TTC549 (cell line): ENCODE data around the gene FAM174B.

ENCODE experiments used
- FAIRE-seq: peaks from 2 replicates; lab custom pipeline; 2012; peaks lifted over from hg19 to GRCh38; lab: Jason Lieb, UNC

FAM174B gene

DNA sequence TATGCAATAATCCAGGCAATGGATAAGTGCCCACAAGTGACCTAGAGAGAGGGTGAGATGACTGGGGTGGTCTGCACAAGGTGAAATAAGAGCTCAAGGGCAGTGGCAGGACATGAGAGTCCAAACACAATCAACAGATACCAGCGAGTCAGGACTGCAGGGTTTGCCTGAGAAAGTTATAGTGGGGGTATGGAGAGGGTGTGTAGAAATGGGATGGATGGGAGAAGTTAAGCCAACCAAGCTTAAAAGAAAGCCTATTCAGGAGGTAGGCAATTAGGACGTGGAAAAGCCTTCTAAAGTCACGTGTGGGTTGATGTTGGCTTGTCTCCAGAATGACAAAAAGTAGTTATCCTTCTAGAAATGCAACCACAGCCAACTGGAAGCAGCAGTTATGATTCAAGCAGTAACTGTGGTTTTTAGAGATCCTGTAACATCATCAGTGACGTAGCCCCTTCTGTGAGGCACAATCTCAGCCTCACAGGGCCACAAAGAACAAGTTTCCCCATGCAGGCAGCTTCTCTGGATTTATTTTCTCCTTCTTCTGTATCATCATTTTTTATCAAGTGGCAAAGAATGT lies 56.1 kb downstream of the FAM174B start:
- no peak for FAIRE-seq

DNA sequence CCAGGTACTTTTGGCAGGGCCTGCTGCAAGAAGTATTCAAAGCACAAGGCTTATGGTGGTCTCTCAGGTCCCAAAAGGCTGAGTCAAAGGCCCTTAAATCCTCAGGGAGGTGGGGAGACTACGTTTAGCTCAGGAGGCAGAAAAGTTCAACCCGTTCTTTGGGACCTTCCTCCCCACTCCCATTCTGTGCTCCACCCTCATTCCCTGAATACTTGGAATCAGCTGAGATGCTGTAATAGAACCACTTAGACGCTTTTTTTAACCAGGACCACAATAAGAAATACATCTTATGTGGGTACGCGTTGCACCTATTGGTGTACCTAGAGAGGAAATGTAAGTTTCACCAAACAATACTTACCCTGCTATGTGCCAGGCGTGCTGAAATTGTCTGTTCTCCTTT lies 58.0 kb downstream of the FAM174B start:
- FAIRE-seq, result no peak

DNA sequence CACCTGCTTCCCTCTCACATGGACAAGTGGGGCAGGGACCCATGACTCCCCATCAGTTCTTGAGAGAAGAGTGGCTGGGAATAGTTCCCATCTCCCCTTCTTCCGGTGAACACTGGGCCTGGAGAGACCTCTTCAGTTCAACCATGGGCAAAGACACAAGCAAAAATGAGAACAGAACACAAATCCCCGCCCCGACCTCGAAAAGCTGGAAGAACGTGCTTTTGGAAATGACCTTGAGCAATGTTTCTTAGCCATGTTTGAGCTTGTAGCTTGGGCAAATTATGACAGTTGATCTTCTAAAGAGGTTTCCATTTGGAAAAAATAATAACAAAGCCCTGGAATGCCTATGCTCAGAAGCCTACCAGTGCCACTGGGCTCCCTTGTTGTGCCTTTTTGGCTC lies 59.0 kb downstream of the FAM174B start:
- FAIRE-seq, result no peak

DNA sequence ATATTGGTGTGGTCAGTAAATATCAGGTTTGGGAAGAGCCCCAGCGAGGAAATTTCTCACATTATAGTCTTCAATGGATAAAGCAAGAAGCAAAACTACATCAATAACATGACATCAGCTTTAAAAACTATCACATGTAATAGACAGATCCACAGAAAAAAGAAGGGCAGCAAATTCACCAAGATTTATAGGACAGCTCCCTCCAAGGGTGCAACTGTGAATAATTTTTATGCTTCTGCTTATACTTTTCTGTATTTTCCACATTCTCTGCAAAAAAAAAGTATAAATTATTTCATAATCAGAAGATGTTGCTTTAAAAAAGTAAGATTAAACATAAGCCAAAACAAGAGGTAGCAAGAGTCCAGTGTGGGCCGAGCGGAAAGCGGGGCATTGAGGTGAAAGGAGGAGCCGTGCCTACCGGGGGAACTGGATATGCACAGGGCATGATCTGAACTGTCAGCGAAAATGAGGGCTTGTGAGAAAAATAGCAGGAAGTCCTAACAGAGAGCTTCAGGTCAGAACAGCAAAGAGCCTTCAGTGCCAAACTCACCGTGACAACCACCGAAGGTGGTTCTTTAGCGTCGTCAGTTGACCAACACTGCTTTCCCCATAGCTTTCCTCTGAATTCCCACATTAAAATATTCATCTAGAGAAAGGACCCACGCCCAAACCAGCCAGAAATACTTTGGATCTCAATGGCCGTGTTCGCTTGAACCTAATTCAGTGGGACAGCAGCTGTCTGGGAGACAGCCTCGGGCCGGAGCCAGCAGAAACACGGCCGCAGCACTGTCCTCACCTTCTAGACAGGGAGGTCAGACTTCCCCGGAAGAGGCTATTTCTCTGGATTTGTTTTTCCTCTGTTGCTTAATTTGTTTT lies 59.8 kb downstream of the FAM174B start:
- FAIRE-seq, result no peak

DNA sequence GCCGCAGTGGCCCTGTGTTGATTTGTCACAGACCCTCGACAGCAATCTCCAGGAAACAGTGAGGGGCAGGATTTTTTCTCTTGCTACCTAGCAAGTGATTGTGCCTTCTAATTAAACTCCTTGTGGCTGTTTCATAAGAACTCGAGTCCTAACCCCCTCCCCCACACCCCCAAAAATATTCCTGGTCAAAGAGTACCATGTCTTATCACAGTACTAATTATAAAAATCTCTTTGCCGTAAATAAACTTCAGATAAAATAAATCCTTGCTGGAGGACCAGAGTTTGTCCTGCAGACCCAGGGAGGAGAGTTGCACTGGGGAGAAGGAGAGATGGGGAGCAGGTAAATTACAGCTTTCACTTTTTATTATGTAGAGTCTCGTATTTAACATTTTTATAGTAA lies 64.3 kb downstream of the FAM174B start:
- FAIRE-seq, result no peak

DNA sequence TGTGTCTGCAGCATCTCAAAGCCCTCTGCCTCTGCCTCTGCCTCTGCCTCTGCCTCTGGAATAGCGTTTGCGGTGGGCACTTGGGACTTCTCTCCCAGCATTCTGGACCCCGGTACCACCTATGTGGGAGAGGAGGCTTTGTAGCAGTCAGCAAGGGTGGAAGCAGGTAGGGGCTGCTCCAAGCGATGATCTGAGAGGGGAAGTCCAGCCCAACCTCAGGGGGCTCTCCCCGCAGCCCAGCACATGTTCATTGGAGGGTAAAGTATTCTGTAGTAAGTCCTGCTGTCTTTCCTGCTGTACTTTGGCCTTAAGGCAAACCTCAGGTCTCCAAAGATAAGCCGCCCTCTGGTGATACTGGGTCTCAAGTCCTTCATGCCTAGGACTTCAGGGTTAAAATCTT lies 68.6 kb downstream of the FAM174B start:
- FAIRE-seq, result no peak

DNA sequence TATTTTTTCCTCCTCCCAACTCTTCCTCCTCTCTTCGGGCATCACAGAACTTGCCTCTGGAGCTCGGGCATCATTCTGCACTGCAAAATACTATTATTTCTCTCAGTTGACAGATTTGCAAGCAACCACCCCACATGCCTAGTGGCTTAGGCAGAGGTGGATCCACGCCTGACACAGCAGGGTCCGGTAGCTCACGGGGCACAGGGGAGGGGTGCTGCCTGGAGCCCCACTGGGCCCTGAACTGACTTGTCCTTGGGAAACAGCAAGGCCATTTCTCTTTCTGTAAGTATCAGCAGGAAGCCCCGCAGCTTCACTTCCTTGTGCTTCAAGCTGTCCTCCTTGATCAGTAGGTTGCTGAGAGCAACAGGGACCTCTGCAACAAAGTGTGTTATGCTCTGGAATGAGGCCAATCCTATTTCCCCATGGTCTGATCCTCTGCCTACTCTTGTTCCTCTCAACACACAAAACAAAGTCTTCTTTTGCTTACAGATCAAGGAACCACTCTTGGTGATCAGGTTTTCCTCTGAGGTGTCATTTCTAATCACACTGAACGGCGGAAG lies 69.1 kb downstream of the FAM174B start:
- no peak for FAIRE-seq

DNA sequence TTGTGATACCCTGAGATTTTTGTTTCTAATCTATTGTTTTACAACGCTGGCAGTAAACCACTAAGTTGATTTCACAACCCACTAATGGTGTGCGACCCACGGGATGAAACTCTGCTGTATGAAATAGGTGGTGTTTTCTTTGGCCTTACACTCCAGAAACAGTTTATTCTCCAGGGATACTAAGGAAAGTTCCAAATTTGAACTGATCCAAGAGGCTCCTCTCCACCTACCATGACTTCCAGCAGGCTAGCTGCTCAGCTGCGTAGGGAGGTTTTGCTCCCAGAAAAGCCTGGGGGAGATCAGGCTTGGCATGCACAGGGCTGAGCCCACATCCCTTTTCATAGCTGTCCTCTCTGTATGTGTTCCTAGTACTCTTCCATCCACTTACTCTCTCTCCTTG lies 71.5 kb downstream of the FAM174B start:
- no peak for FAIRE-seq

DNA sequence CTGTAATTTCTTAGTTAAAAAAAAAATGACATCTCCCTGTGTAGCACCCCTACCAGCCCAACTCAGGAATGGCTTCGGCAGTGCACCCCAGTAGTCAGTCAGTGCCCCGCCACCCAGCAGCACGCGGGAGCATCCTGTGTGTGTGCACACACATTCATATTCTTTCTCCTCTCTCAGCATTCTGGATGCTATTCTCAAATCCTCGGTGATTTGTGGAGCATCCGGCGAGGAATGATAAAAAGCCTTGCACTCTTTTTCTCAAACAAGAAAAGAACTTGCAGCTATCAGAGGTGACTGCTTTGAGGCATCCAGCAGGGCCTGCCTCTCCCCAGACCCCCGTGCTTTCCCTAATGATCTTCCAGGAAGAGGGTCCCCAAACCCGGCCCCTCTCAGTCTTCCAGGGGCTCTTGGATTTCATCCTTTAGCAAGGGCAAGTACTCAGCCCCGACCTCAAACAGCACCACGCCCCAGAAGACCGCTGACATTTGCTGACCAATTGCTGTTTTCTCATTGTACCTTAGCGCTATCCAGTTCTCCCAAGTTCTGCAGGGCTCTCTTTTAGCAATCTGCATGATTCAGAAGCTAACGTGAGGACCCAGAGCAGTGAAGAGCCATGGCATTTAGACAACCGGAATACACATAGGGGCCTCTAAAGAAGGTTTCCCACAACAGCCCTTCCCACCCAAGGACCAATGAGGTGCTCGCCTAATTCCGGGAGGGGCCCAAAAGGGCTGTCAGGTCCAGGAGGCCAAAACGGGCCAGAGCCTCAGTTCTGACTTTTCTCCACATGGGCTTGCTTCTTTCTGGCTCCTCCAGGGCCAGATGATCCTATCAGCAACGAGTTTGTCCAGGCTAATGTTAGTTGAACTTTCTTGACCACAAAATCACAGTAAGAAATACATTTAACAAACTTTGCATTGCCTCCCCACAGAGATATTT lies 72.2 kb downstream of the FAM174B start:
- no peak for FAIRE-seq

DNA sequence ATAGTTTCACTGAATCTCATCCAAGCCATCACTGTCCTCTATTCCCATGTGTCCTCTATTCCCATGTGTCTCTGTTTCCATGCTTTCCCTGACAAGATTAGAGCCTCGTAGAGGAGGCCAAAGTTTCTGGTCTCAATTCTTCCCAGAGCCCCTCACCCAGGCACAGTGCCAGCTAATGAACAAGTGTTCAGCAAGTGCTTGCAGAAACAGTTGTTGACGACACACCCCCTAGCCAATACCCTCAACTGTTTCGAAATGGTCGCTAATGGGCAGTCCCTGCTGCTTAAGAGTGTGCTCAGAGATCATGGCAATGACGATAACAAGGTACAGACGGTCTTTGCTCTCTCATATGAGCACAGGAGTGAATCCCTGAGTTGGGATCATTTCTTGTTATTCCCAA lies 73.4 kb downstream of the FAM174B start:
- FAIRE-seq, result no peak

DNA sequence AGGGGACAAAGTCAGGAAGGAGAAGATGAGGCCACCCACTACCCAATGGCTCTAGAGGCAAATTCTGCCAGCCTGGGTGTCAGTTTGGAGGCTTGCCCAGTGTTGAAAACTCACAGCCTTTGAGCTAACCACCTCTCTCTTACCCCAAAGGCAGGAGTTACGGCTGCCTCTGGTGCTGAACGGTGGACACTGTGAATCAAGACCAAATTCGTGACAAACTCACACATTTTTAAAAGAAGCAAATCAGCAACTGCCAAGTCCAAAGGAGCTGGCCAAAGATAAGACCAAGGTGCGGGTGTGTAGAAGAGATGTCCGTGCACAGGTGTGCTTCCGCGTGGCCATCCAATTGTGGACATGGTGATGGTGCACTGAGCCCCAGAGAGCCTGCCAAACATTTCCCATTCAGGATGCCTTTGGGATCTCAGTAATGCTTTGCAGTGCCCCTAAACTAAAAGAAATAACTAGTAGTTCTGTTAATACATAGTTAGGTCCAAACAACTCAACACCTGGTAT lies 74.6 kb downstream of the FAM174B start:
- no peak for FAIRE-seq

DNA sequence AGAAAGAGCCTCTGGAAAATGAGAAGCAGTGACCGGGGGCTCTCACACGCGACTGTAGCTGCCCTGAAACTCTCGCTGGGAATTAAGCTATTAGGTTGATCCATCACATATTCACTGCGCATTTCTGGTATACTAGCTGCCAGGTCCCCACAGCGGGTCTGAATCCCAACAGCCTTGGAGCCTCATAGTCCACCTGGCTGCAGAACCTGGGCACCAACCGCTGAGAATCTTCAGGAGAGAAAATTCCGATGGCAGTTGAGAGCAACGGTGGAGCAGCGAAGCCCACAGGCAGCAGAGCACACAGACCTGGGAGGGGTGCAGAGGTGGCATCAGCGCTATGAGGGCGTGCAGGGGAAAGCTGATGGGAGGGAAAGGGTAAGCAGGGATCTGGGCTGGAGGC lies 75.1 kb downstream of the FAM174B start:
- FAIRE-seq, result no peak

DNA sequence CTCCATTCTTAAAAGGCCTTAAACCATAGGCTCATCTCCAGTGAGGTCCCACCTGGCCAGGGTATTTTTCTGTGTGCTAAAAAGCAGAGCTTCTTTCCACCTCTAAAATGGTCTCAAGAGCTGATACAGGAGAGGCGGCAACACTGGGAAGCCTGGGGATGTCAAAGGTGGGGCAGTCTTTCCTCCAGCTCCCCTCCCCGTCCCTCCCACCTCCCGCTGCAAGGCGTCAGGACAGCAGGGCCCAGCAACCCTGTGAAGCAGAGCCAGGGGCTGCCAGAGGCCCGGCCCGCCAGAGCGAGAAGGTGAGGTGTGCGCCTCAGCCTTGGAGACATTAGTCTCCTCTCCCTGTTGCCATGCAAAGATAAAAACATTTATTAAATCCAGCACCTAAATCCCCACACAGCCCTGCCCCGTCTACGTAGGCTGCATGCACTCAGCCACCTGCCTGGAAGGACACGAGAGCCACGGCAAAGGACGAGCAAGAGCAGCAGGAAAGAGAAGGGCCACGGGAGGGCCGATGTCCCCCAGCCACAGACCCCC lies 75.6 kb downstream of the FAM174B start:
- FAIRE-seq, result no peak

DNA sequence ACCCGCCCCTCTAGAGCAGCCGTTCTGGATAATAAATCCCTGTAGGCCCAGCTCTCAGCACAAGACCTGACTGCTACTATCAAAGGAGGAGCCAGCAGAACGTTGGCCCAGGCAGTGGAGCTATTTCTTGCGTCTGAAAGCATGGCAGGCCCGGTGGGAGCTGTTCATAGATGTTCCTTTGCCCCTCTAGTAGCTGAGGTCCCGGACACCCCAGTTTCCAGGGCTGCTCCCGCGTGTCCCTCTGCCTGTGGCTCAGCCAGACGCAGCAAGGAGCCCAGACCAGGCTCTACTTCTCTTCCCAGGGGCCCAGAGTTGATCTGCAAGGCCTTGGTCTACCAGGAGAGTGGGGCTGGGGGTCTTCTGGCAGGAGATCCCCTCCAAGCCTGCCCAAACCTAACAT lies 76.1 kb downstream of the FAM174B start:
- no peak for FAIRE-seq

DNA sequence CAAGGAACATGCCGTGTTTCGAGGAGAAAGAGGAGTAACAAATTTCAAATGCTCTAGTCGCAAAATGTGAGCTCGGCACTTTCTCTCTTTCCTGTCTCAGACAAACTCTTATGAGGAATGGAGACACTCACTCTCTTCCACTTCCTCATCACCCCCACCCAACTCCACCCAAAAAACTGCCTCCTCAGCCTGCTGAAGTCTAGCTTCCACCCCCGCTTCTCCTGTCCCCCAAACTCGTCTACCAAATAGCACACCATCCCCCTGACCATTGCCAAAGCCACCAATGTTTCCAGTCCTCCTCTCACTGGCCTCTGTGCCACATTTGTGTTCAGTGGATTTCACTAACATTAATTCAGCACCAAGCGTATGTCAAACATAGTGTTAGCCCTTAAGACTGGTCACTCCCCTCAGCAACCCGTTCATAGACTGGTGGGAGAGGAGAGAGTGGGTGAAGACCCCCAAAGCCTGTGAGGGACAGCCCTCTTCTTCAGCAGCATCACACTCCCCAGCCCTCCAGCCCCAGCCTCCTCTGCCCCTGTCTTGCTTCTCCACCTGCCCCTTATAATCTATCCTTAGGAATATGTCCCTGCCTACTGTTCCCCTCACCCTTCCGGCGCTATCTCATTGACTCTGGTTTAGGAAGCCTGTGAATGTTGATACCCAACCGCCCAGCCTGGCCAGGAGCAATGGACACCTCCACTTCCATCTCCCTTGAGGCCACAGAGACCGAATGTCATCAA lies 77.3 kb downstream of the FAM174B start:
- no peak for FAIRE-seq

DNA sequence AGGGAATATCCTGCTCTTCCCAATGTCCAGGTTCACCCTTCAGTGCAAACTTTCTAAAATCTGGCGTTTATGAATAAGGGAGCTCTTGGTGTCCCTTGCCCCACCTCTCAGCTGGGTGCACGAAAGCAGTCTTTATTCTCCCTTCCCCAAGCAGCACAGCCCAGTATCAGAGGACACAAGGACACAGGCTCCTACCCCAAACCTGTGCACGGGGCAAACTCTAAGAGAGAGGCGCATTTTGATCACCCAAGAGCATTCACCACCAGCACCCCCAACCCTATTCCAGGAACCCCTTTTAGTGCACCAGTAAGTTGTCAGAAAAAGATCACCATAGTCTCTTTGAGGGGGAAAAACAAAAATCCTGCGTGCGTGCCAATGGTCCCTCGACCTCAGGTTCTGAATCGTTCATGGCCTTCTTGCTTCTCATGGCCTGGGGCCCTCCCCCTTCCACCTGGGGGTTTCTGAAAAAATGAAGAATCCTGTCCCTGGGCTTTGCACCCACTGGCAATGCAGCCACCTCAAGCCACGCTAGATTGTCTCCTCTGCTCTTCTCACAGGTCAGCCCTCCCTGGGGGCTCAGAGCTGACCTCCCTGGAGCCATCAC lies 78.9 kb downstream of the FAM174B start:
- no peak for FAIRE-seq

DNA sequence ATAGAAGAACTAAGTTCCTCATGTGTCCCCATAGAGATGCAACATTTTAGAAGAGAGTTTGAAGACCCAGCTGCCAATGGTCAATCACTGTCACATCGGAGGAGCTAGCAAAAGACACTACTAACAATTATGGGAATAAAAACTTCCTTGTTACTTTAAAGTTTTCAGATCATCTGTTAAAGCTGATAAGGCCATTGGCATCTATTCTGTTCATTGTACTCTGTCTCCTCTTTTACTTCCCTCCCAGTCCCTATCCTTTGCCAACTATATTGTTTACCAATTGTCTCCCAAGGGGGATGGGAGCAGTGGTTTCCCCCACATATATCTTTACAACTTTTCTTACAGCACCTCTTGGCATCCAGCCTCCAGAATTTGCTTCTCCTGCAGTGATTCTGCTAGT lies 81.0 kb downstream of the FAM174B start:
- FAIRE-seq, result no peak

DNA sequence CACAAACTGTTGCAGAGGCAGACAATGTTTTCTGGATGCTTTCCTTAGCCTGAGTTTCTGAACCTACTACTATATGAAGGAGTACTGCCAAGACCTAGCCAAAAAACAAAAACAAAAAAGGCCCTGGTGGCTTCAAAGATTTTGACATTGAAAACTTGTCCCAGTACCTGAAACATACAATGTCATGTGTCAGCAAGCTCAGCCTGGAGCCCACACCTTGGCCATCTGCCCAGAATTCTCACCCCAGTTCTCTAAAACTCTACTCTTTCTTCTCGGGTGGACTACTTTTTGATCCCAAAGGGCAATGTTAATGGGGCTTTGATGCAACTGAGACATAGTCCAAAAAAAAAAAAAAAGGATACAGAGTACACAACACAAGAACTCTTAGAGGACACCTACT lies 81.4 kb downstream of the FAM174B start:
- FAIRE-seq, result no peak

DNA sequence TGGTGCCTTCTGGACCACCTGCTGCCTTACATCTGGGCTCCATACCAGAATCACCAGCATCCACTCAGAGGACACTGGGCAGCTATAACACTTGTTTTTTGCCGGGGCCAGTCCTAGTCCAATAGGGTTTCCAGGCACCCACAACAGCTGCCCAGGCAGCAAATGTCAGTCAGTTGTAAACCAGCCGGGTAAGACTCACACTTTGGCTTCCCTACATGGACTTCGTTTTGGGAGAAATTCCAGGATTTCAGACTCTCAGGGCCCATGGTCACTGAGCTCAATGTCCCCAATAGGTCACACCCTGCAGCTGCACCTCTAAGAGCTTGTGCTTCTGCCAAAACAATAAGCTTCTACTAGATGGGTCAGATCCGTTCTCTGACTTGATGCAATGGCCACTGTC lies 83.8 kb downstream of the FAM174B start:
- FAIRE-seq, result no peak

DNA sequence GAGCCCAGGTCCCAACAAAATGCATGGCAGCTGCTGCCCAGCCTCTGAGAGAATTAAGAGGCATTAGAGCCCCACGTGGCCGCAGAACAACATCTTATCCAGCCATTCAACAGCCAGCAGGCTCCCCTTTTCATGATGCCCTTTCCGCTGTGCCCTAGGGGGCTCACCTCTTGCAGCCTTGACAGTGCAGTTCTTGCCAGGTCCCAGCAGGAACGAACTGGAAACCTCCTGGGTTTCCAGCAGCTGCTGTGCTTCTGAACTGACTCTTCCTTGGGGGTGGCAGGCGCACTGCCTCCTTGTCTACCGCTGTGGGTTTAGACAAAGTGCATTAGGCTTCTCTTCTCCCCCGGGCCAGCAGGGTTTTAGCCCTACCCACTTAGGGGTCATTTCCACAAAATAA lies 85.2 kb downstream of the FAM174B start:
- FAIRE-seq, result no peak

DNA sequence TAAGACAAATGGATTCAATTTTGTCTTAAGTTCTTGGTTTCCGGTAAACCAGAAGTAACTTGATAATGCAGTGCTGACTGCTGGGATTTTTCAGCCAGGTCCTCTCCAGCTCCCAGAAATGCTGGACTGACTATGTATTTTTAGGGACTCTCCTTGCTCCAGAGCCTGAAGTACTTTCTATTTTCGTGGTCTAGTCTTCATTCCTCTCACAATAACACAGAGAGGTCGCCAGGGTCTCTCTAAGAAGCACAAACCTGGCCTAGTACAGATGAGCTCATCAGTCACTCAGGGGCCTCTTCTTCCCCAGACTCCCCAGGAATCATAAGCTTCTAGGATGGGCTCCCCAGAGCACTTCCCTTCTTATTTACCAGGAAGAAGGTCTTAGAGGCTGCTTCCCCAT lies 85.8 kb downstream of the FAM174B start:
- no peak for FAIRE-seq
